ENCODE data around the gene SPG21.
"Not testable (repeated sequence)": the region's sequence is repeated elsewhere in the genome, so short reads cannot be mapped to it uniquely, and the experiment has no call there.

Gene SPG21

DNA sequence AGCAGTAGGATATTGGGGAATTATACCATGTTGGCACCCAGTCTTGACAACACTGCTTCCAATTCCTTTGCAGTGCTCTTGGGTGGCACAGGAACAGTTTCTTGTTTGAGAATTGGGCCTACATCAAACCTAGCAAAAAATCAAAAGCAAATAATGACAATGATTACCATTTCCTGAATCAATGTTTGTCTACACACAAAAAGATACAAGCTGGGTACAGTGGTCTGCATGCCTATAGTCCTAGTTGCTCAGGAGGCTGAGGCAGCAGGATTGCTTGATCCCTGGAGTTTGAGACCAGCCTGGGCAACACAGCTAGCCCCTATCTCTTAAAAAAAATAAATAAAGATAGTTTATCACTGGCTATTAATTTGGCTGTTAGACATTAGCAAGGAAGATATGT lies 31.8 kb upstream of the SPG21 start:
- TF ChIP-seq, protein P1, sequence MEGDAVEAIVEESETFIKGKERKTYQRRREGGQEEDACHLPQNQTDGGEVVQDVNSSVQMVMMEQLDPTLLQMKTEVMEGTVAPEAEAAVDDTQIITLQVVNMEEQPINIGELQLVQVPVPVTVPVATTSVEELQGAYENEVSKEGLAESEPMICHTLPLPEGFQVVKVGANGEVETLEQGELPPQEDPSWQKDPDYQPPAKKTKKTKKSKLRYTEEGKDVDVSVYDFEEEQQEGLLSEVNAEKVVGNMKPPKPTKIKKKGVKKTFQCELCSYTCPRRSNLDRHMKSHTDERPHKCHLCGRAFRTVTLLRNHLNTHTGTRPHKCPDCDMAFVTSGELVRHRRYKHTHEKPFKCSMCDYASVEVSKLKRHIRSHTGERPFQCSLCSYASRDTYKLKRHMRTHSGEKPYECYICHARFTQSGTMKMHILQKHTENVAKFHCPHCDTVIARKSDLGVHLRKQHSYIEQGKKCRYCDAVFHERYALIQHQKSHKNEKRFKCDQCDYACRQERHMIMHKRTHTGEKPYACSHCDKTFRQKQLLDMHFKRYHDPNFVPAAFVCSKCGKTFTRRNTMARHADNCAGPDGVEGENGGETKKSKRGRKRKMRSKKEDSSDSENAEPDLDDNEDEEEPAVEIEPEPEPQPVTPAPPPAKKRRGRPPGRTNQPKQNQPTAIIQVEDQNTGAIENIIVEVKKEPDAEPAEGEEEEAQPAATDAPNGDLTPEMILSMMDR (IDR thresholded peaks at IDR 0.05; ENCODE audit: control insufficient read depth, insufficient read depth, low read depth, low read length, missing control alignments) = no peak
- DNase-seq (ENCODE audit: low read depth) = no peak
- no peak overlapping the region for H3K4me3 ChIP-seq (ENCODE audit: control insufficient read depth, low read depth, low read length)

DNA sequence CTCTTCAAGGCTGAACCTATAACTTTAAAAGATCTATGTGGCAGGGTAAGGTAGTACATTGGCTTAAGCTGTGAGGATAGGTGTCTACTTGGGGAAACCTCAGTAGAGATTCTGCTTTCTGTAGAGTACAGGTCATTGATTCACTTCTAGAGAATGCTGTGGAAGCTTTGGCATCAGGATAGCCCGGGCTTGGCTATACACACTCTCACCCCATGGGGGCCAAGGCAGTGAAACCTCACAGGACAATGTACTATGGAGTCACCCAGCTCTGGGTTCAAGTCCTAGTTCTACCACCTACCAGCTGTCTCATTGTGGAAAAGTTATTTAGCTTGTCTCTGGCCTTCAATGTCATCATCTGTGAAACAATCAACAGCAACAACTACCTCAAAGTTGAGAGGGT lies 30.7 kb upstream of the SPG21 start:
- H3K4me3 ChIP-seq (ENCODE audit: control insufficient read depth, low read depth, low read length) = no peak overlapping the region
- TF ChIP-seq, protein P1 (IDR thresholded peaks at IDR 0.05; ENCODE audit: control insufficient read depth, insufficient read depth, low read depth, low read length, missing control alignments) = no peak
- DNase-seq (ENCODE audit: low read depth) = no peak

DNA sequence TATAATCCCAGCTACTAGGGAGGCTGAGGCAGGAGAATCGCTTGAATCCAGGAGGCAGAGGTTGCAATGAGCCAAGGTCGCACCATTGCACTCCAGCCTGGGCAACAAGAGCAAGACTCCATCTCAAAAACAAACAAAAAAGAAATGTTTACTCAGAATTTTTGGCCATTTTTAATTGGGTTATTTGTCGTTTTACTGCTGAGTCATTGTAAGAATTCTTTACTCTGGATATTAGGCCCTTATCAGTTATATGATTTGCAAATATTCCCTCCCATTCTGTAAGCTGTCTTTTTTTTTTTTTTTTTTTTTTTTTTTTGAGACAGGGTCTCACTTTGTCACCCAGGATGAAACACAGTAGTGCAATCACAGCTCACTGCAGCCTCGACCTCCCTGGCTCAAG lies 21.5 kb upstream of the SPG21 start:
- DNase-seq (ENCODE audit: low read depth); H3K4me3 ChIP-seq (ENCODE audit: control insufficient read depth, low read depth, low read length): not testable (repeated sequence)

DNA sequence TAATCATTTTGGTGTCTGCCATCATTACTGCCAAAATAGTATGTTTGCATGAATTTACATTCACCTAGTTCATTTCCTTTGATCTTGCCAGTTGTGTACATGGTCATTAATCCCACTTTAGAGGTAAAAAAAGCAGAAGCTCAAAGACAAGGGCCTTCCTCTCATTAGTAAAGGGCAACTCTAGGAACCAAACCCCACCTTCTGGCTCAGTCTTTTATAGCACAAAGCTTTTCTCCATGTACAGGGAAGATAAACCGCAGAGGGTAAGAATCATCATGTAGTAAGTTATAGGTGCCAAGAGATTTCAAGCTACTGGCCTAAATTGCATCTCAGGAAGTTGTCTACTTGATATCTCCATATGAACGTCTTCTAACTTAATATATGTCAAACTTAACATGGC lies 19.3 kb upstream of the SPG21 start:
- no peak overlapping the region for H3K4me3 ChIP-seq (ENCODE audit: control insufficient read depth, low read depth, low read length)
- TF ChIP-seq, protein P1 (IDR thresholded peaks at IDR 0.05; ENCODE audit: control insufficient read depth, insufficient read depth, low read depth, low read length, missing control alignments) = peak; percentile 25
- no peak for DNase-seq (ENCODE audit: low read depth)

DNA sequence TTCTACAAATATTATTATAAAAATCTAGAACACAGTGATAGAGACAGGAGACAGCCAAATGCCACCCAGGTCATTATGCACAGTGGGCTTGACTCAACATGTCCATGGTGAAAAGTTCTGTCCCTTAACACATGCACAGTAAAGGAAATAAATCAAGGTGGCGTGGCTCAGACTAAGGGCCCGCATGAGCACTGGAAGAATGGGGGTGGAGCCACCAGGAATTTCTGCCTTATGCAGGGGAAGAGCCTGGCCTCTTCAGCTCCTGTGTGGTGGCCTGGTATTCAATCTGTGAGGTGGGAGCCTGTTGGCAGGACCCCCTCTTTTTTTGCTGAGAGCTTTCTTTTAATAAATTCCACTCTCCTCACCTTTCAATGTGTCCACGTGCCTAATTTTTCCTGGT lies 17.2 kb upstream of the SPG21 start:
- no peak overlapping the region for H3K4me3 ChIP-seq (ENCODE audit: control insufficient read depth, low read depth, low read length)
- TF ChIP-seq, protein P1 (IDR thresholded peaks at IDR 0.05; ENCODE audit: control insufficient read depth, insufficient read depth, low read depth, low read length, missing control alignments) = no peak

DNA sequence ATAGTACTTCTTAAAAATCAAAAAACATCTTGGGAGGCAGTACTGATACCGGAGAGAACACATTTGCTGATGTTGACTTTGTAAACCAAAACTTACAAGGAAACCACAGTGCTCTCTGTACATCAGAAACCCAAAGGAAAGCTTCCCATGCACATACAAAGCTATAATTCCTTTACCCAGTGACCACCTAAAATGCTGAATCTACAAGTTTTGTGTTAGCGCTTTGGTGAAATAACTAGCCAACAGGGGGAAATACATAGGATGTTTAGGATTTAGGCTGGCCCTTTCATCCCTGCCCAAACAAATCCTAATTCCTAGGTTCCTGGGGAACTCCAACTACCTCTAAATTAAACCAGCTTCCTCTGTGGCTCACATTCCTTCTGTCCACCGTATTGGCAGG lies 15.3 kb upstream of the SPG21 start:
- DNase-seq (ENCODE audit: low read depth) = no peak
- TF ChIP-seq, protein P1 (IDR thresholded peaks at IDR 0.05; ENCODE audit: control insufficient read depth, insufficient read depth, low read depth, low read length, missing control alignments) = no peak
- H3K4me3 ChIP-seq (ENCODE audit: control insufficient read depth, low read depth, low read length) = no peak overlapping the region

More for the DNA sequence above, 17.2 kb upstream of the SPG21 start:
- DNase-seq (ENCODE audit: low read depth) = no peak

DNA sequence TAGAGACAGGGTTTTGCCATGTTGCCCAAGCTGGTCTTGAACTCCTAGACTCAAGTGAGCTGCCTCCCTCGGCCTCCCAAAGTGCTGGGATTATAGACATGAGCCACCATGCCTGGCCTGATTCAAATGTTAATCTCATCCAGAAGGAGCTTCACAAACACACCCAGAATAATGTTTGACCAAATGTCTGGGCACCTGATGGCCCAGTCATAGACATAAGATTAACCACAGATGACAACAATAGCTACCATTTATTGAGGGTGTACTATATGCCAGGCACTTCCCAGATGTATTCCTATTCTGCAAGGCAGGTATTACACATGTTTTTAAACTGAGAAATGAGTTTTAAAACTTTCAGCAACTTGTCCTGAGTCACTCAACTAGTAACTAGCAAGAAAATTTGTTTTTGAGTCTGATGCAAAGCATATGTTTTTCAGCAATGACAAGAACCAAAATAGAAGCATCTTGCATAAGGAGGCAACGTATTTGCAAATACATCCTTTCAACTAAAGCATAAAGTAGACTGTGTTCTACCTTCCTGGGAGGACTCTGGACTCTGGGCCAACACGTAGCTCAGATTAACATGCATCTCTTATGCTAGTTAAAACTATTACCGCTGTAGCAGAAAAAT lies 8.1 kb upstream of the SPG21 start:
- no peak overlapping the region for H3K4me3 ChIP-seq (ENCODE audit: control insufficient read depth, low read depth, low read length)
- TF ChIP-seq, protein P1 (IDR thresholded peaks at IDR 0.05; ENCODE audit: control insufficient read depth, insufficient read depth, low read depth, low read length, missing control alignments) = no peak
- no peak for DNase-seq (ENCODE audit: low read depth)

Measured in AG09309 (cell line).